Suppressor macrophage treated with lipopolysaccharide for 1 hour (primary cell): ENCODE results near the gene RBM20.

ENCODE experiments used
- DNase-seq, 3 donors: peaks; one replicate each; pipeline ENCODE4 v3.0.0-alpha.2; 2020 to 2022

The RBM20 gene

DNA sequence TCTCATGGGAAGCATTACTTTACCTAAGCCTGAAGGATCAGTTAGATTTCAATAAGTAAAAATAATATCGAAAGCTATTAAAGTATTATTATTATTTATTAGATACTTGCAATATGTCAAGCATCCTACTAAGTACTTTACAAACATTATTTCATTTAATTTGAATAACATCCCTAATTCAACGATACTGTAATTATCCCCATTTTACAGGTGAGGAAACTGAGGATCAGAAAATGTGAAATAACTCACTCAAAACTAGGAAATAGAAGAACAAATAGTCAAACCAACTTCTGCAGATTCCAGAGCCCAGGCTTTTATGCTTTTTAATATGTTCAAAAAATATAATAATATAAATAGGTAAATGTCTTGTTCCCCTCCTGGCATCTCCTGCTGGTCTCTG lies 217.3 kb downstream of the RBM20 start:
- no peak for DNase-seq

DNA sequence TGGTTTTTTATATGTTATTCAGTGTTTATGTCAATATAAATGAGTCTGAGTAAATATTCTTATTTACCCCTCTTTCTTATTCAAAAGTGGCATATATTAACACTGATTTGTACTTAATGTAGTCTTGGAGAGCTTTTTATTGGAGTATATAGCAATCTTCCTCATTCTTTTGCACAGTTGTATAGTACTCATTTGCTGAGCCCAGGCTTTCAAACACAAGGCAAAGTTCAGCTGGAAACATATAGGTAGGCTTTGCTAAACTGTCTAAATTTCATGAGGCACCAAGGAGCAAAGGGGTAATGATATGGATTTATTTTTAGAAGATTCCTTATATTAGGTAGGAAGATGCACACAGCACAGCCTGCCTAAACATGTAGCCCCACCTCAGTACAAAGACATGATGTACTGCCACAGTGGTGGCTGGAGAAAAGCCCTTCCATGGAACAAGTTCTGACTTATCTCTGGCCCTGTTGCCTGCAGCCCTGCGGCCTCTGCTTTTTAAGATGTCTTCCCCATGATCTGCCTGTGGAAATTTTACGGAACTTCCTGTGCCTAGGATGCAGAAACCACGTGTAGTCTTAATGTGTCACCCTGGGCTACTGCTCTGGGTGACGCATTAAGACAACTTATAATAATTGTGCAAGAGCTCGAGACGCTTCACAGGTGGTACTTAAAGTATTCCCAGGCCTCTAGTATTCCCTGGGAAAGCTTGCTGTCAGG lies 218.0 kb downstream of the RBM20 start:
- peak; percentile 88 to 96 (median 95) for DNase-seq

- DNase-seq: no peak
Observed at GRCh38 chr10:110862961-110863360, 218.8 kb downstream of the RBM20 start.

GRCh38 chr10:110863361-110863760 lies 219.2 kb downstream of the RBM20 start:
- no peak for DNase-seq

DNA sequence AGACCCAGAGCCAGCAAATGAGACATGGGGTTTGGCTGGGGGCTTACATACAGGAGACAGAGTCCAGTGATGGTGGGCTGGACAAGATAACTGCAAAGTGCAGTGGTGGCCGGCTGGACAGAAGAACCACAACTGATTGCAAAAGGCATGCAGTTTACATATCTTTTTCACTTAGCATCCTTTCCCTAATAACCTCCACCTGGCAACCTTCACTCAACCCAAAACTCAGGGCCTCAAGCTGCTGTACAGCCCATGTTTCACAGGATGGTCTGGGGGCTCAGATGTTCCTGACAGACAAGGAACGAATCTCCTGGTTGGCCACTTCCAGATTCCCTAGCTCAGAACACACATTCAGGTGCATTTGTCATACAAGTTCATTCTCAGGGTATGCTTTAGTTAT lies 219.8 kb downstream of the RBM20 start:
- no peak for DNase-seq

DNA sequence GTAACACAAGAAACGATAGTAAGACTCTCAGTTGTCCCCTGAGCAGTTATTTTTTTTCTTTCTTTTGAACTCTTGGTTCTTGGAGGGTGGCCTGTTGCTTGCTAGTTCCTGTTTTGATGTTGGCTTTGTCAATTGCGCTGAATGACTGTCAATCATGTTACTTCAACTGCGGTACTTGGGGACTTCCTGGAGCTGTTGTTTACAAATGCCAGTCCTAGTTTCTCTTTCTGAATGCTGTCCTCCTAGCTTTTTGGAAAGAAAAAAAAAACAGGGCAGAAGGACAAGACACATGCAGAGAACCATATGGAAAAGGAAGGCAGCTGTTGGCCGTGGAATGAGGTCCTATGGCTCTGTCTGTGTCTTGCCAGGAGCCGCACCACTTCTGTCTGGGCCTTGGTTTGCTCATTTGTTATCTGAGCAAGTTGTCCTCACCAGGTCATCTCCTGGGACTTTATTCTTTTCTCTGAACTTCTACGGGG lies 220.6 kb downstream of the RBM20 start:
- peak; percentile 80 to 90 (median 85) for DNase-seq

GRCh38 chr10:110865186-110865808 lies 221.2 kb downstream of the RBM20 start:
- DNase-seq: peak in 2 of 3 donors; percentile 32 to 41

GRCh38 chr10:110865809-110866482 lies 221.8 kb downstream of the RBM20 start:
- DNase-seq: peak in 2 of 3 donors; percentile 45 to 65

GRCh38 chr10:110867011-110867806 lies 223.1 kb downstream of the RBM20 start:
- peak in 2 of 3 donors; percentile 53 to 60 for DNase-seq

- DNase-seq: no peak
Observed at GRCh38 chr10:110867807-110868465, 223.8 kb downstream of the RBM20 start.

DNA sequence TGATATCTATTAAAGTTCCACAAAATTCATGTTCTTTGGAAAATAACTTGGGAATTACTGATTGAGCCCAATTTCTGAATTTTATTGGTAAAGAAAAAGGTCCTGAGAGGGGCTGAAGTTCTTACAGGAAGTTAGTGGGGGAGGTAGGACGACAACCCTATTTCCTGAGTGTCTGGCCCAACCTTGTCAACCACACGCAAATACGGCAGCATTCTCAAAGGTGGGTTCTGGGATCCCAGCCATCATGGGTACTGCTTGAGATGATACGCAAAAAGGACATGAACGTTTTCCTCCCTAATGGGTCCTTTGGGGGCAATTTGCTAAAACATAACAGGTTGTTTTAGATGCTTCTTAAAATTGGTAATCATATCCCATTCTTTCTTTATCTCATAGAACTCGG lies 224.8 kb downstream of the RBM20 start:
- DNase-seq: no peak

GRCh38 chr10:110870823-110871297 lies 226.7 kb downstream of the RBM20 start:
- no peak for DNase-seq

GRCh38 chr10:110871298-110872084 lies 227.4 kb downstream of the RBM20 start, which contains the start of gene PDCD4:
TSS of gene PDCD4 (plus strand) at chr10:110871928. CDS start at chr10:110876028, 4,100 bp downstream.
- peak; percentile 97 to 98 (median 98) for DNase-seq

GRCh38 chr10:110872145-110872983 lies 228.2 kb downstream of the RBM20 start:
- DNase-seq: peak; percentile 74 to 81 (median 80)

GRCh38 chr10:110872984-110873923 lies 229.1 kb downstream of the RBM20 start:
- no peak for DNase-seq

DNA sequence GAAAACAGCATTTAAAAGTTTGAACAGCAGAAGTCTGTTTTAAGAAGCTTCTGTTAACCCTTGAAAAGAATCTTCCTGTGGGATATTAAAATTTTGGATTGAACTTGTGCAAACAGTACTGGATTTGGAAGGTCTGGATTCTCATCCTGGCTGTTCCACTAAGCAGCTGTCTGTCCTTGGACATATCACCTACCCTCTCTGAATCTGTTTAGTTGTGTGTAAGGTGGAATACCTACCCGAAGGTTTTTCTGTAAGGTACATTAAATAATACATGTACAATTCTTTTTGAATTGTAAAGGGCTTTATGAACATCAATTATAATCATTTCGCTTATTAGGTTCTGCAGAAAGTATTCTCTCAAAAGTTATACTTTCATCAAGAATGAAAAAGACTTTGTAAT lies 229.8 kb downstream of the RBM20 start:
- no peak for DNase-seq

DNA sequence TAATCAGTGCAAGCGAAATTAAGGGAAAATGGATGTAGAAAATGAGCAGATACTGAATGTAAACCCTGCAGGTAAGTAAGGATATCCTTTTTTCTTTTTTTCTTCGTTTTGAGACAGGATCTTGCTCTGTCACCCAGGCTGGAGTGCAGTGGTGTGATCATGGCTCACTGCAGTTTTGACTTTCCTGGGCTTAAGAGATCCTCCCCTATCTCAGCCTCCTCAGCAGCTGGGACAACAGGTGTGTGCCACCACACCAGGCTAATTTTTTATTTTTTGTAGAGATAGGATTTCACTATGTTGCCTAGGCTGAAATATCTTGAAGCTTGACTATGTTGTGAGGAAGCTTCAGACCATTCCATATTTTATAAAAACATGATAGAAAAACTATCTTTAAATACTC lies 231.9 kb downstream of the RBM20 start:
- no peak for DNase-seq

GRCh38 chr10:110876788-110877187 lies 232.7 kb downstream of the RBM20 start:
- DNase-seq: no peak

GRCh38 chr10:110880012-110880411 lies 235.9 kb downstream of the RBM20 start:
- no peak for DNase-seq
